GM23338 (cell line): ENCODE results near the gene HOXC12. TPM values are rescaled to one million over a fixed set of nuclear protein-coding genes. Genes with fewer than 3 reads are reported as not detected.

ENCODE experiments used
- ATAC-seq: fragments of 200-7000 bp; cut with Tn5 transposase; 3 replicates; pipeline ENCODE4 v1.9.1; 2020
- DNase-seq: peaks from one replicate; pipeline ENCODE4 v3.0.0-alpha.2; 2015; ENCODE audit warnings: low spot score
- H2AFZ ChIP-seq: fragments of 200-600 bp; sonication (generic); 2 replicates; pipeline ENCODE4 v1.8.0; 2016; ENCODE audit warnings: antibody characterized with exemption, mild to moderate bottlenecking, moderate library complexity
- H3F3A ChIP-seq: fragments of 200-600 bp; sonication (generic); replicated peaks from 2 replicates; pipeline ENCODE4 v1.8.0; 2017; ENCODE audit warnings: antibody characterized with exemption, mixed run types, low read depth
- H3K27ac ChIP-seq: fragments of 200-600 bp; sonication (generic); 2 replicates; pipeline ENCODE4 v1.6.1; 2016; ENCODE audit warnings: low read depth
- H3K27me3 ChIP-seq: fragments of 200-600 bp; sonication (generic); 2 replicates; pipeline ENCODE4 v1.8.0; 2016; ENCODE audit warnings: mild to moderate bottlenecking, mixed run types, moderate library complexity; ENCODE audit not compliant: insufficient read depth
- H3K36me3 ChIP-seq: fragments of 200-600 bp; sonication (generic); 2 replicates; pipeline ENCODE4 v1.8.0; 2016; ENCODE audit warnings: mild to moderate bottlenecking; ENCODE audit not compliant: insufficient read depth
- H3K4me1 ChIP-seq: fragments of 200-600 bp; sonication (generic); 2 replicates; pipeline ENCODE4 v1.8.0; 2016; ENCODE audit warnings: mild to moderate bottlenecking, moderate library complexity; ENCODE audit not compliant: insufficient read depth
- H3K4me2 ChIP-seq: fragments of 200-600 bp; sonication (generic); 2 replicates; pipeline ENCODE4 v1.7.1; 2017; ENCODE audit warnings: mixed run types
- H3K4me3 ChIP-seq: fragments of 200-600 bp; sonication (generic); 2 replicates; pipeline ENCODE4 v1.6.1; 2016; ENCODE audit warnings: mixed run types
- H3K79me2 ChIP-seq: fragments of 200-600 bp; sonication (generic); replicated peaks from 2 replicates; pipeline ENCODE4 v1.8.0; 2017; ENCODE audit warnings: mild to moderate bottlenecking; ENCODE audit not compliant: insufficient read depth
- H3K9me2 ChIP-seq: fragments of 200-600 bp; sonication (generic); 2 replicates; pipeline ENCODE4 v1.8.0; 2017; ENCODE audit not compliant: insufficient read depth
- H4K20me1 ChIP-seq: fragments of 200-600 bp; sonication (generic); replicated peaks from 2 replicates; pipeline ENCODE4 v1.8.0; 2017; ENCODE audit warnings: mild to moderate bottlenecking; ENCODE audit not compliant: insufficient read depth
- H3K27ac Mint-ChIP-seq: 2 replicates; pipeline ENCODE4 v1.8.0; 2020; ENCODE audit warnings: inconsistent platforms, mild to moderate bottlenecking, moderate library complexity, mixed read lengths
- H3K27me3 Mint-ChIP-seq: 3 replicates; pipeline ENCODE4 v1.8.0; 2022; ENCODE audit warnings: low read depth, mild to moderate bottlenecking, moderate library complexity, mixed read lengths, inconsistent platforms; ENCODE audit not compliant: insufficient read depth, poor library complexity
- H3K36me3 Mint-ChIP-seq: 3 replicates; pipeline ENCODE4 v1.8.0; 2021; ENCODE audit warnings: low read depth, mild to moderate bottlenecking, inconsistent platforms, moderate library complexity, mixed read lengths
- H3K4me1 Mint-ChIP-seq: 3 replicates; pipeline ENCODE4 v1.8.0; 2020; ENCODE audit warnings: mild to moderate bottlenecking, inconsistent platforms, mixed read lengths
- H3K4me3 Mint-ChIP-seq: 3 replicates; pipeline ENCODE4 v1.8.0; 2021; ENCODE audit warnings: moderate library complexity, mild to moderate bottlenecking, inconsistent platforms, mixed read lengths
- H3K9me3 Mint-ChIP-seq: 3 replicates; pipeline ENCODE4 v1.8.0; 2020; ENCODE audit warnings: moderate library complexity, mild to moderate bottlenecking, inconsistent platforms, mixed read lengths
- CREB1 ChIP-seq: fragments of 250-450 bp; sonication (Bioruptor Pico); IDR thresholded peaks from 2 replicates; pipeline ENCODE4 v1.5.0; 2020; ENCODE audit warnings: low read depth, mild to moderate bottlenecking, moderate library complexity
- CTCF ChIP-seq, 2 experiments: fragments of 200-600 bp in 1 of 2; sonication (generic) in 1 of 2; conservative IDR thresholded peaks; 2 replicates each; pipeline versions ENCODE4 v1.5.1 to v1.6.1; 2016 to 2017; ENCODE audit warnings: antibody characterized with exemption in 2 of 2, low read depth in 2 of 2, mild to moderate bottlenecking in 2 of 2, moderate library complexity in 1 of 2
- EZH2 ChIP-seq: fragments of 200-600 bp; sonication (generic); IDR thresholded peaks from one replicate; pipeline ENCODE4 v1.8.0; 2017; ENCODE audit warnings: antibody characterized with exemption, mild to moderate bottlenecking, low read depth; ENCODE audit not compliant: unreplicated experiment
- EZH2phosphoT487 ChIP-seq: fragments of 200-600 bp; sonication (generic); IDR thresholded peaks from one replicate; pipeline ENCODE4 v1.8.1; 2018; ENCODE audit warnings: antibody characterized with exemption; ENCODE audit not compliant: unreplicated experiment
- POLR2AphosphoS5 ChIP-seq: IDR thresholded peaks from 2 replicates; pipeline ENCODE4 v1.6.1; 2016; ENCODE audit warnings: antibody characterized with exemption, low read depth
- REST ChIP-seq: IDR thresholded peaks from one replicate; pipeline ENCODE4 v1.6.1; 2018; ENCODE audit warnings: antibody characterized with exemption; ENCODE audit not compliant: unreplicated experiment
- STAT1 ChIP-seq: IDR thresholded peaks from one replicate; pipeline ENCODE4 v1.6.1; 2016; ENCODE audit warnings: antibody characterized with exemption; ENCODE audit not compliant: unreplicated experiment
- ZNF331 ChIP-seq: fragments of 250-450 bp; sonication (Bioruptor Pico); IDR thresholded peaks from 2 replicates; pipeline ENCODE4 v1.5.0; 2020; ENCODE audit warnings: low read depth, mild to moderate bottlenecking, moderate library complexity
- polyA plus RNA-seq: library from polyadenylated mRNA; unstranded; fragments of >200 nt; fragmentation: Nextera tagmentation; extraction: Ambion mirVana; gene quantifications from 2 replicates; pipeline ENCODE4 v1.2.1, GENCODE V29; 2016
- total RNA-seq: library from RNA; depleted of rRNA; stranded (reverse); fragments of >200 nt; shearing (Covaris generic); gene quantifications from 2 replicates; pipeline ENCODE4 v1.2.3, GENCODE V29; 2014

HOXC12 gene
- total and polyA plus RNA-seq, 2 experiments from 2014 or later: not detected

DNA sequence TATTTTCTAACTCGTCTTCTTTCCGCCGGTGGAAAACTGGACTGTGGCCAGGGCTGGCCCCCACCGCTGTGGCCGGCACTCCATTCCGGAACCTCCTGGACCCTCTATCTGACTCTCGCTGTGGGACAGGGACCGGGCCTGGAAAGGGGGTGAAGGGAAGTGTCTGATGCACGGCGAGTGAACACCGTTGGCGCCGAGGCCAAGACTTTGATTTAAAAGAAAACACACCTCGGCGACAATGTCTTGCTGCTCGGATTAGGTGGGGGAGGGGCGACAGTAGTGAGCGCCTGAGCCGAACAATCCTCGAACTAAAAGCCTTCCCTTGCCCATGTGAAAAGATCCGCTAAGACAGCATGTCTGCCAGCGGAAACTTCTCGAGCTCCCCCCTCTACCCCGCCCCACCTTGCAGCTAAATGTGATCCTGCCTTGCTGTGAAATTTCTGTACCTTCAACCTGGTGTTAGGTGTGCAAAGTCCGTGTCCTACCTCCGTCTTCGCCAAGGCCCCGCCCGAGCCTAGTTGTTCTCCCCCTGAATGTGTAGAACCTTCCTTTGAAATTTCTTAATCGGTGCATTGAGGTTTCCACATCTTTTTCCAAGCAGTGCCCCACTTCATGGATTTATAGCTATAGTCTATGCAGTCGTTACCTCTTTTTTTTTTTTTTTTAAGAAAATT, 20.9 kb downstream of the HOXC12 start:
- Histone ChIP-seq H3K4me3 (peak overlapping the region; percentile 47), H4K20me1 (peaks cover 35% of the 10 kb centered on the region), H3K27me3 (peaks cover 100% of the 10 kb centered on the region), H3K9me2 (no peaks in the 10 kb centered on the region), H3F3A (peaks cover 26% of the 10 kb centered on the region), H2AFZ (no peak overlapping the region), H3K4me1 (peaks cover 31% of the 10 kb centered on the region), H3K79me2 (no peaks in the 10 kb centered on the region), H3K27ac (no peak overlapping the region), H3K4me2 (peak overlapping the region; percentile 66; the same call in 1 of the 2 replicates), H3K36me3 (no peaks in the 10 kb centered on the region; the same call in 1 of the 2 replicates)
- peaks cover 28% of the 10 kb centered on the region for H3K4me1 Mint-ChIP-seq
- ATAC-seq: no peak
- TF ChIP-seq ZNF331 (CRISPR knock-in tag): no peak
- peak; percentile 78 for TF ChIP-seq EZH2
- H3K9me3 Mint-ChIP-seq: no peaks in the 10 kb centered on the region; the same call in 1 of the 3 replicates
- peak overlapping the region; percentile 51 for H3K4me3 Mint-ChIP-seq
- H3K27me3 Mint-ChIP-seq: peaks cover 99% of the 10 kb centered on the region
- peak; percentile 82 for DNase-seq
- no peak overlapping the region for H3K27ac Mint-ChIP-seq
- H3K36me3 Mint-ChIP-seq: no peaks in the 10 kb centered on the region; the same call in 2 of the 3 replicates

DNA sequence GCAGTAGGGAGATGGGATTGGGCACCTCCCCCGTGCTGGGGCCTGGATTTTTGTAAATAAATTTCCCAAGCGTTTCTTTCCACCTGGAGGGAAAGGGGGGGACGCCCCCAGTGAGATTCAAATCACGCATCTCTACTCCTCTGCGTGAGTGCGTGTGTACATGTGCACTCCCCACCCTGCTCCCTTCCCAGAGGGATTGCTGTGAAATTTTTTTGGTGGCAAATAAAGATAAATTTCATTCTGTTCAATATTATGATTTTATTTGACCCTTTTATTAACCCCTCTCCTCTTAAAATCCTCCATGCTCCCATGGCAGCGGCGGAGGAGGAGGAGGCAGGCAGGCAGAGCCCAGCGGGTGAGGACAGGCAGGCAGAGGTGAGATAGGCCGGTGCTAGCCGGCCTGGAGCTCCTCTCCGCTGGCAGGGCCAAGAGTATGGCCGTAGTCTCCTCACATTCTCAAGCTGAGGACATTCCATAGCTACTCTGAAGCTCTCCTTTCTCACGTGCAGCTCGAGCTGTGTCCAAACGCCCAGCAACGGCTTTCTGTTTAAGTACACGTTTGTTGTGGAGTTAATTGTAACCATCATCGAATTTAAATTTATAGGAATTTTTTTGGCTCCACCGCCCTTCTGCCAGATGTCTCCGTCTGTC, 21.6 kb downstream of the HOXC12 start:
- peaks cover 34% of the 10 kb centered on the region for H4K20me1 ChIP-seq
- Mint-ChIP-seq H3K4me1 (peaks cover 28% of the 10 kb centered on the region), H3K36me3 (no peaks in the 10 kb centered on the region; the same call in 2 of the 3 replicates), H3K4me3 (no peak overlapping the region), H3K27ac (no peak overlapping the region), H3K27me3 (peaks cover 99% of the 10 kb centered on the region), H3K9me3 (no peaks in the 10 kb centered on the region; the same call in 1 of the 3 replicates)
- no peaks in the 10 kb centered on the region for H3K9me2 ChIP-seq
- H3K4me2 ChIP-seq: no peak overlapping the region
- H3K27ac ChIP-seq: no peak overlapping the region
- peaks cover 31% of the 10 kb centered on the region for H3F3A ChIP-seq
- no peaks in the 10 kb centered on the region for H3K79me2 ChIP-seq
- ATAC-seq (peak; percentile 27), DNase-seq (peak; percentile 73)
- H3K4me1 ChIP-seq: peaks cover 34% of the 10 kb centered on the region
- H3K27me3 ChIP-seq: peaks cover 100% of the 10 kb centered on the region
- TF ChIP-seq POLR2AphosphoS5: no peak
- TF ChIP-seq EZH2phosphoT487: peak; percentile 45
- no peak overlapping the region; the same call in 1 of the 2 replicates for H3K4me3 ChIP-seq
- no peak overlapping the region for H2AFZ ChIP-seq
- H3K36me3 ChIP-seq: no peaks in the 10 kb centered on the region; the same call in 1 of the 2 replicates

DNA sequence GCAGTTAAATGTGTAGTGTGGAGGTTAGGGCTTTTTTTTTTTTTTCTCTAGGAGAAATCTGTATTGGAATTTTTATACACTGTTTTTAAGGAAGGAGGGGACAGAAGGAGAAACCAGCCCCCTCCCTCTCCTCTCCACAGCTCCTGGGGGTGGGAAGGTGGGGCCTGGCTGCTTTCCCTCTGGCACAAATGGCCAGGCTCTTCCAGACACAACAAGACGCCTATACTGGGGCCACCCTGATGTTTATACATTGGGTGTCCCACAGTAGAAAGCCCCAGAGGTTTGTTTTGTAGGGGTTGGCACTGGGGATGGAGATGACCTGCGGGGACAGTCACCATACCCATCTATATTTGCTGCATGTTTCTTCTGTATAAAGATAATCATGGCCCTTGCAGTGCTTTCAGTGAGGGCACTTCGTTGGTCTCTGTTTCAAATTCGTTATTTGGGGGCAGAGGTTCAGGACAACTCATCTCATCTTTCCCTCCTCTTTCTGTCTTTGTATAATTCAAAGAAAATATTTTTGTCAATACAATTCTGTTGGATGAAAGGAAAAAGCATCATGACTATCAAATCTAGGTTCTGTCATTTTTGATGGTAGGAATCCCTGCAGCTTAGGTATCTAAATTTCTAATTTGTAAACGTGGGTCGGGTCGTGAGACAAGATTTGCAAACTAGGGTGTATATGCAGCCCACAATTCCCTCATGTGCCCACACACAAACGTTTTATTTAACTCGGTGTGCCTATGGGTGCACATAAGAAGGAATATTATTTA, 22.3 kb downstream of the HOXC12 start:
- H3K36me3 Mint-ChIP-seq: no peaks in the 10 kb centered on the region; the same call in 2 of the 3 replicates
- peaks cover 33% of the 10 kb centered on the region for H4K20me1 ChIP-seq
- no peaks in the 10 kb centered on the region; the same call in 1 of the 3 replicates for H3K9me3 Mint-ChIP-seq
- DNase-seq (no peak), ATAC-seq (no peak)
- H3K4me1 Mint-ChIP-seq: peaks cover 28% of the 10 kb centered on the region
- H3K4me3 ChIP-seq: no peak overlapping the region
- H3K4me1 ChIP-seq: peaks cover 41% of the 10 kb centered on the region
- no peak overlapping the region for H2AFZ ChIP-seq
- no peaks in the 10 kb centered on the region; the same call in 1 of the 2 replicates for H3K36me3 ChIP-seq
- no peak overlapping the region for H3K4me2 ChIP-seq
- H3K27ac Mint-ChIP-seq: no peak overlapping the region
- H3K27me3 Mint-ChIP-seq: peaks cover 99% of the 10 kb centered on the region
- H3K27ac ChIP-seq: no peak overlapping the region
- H3K27me3 ChIP-seq: peaks cover 100% of the 10 kb centered on the region
- H3K4me3 Mint-ChIP-seq: no peak overlapping the region
- no peaks in the 10 kb centered on the region for H3K79me2 ChIP-seq
- H3K9me2 ChIP-seq: no peaks in the 10 kb centered on the region
- peaks cover 34% of the 10 kb centered on the region for H3F3A ChIP-seq
- TF ChIP-seq CREB1 (CRISPR knock-in tag) (no peak), STAT1 (no peak), REST (no peak), POLR2AphosphoS5 (no peak), CTCF (conservative IDR thresholded peaks at IDR 0.05; ENCODE audit: low read depth in 2 of 2) (no peak)
